SIG-M5 treated with dmso at 0.1 percent for 504 hours (cell line): ENCODE measurements around the gene DENND11.

Experiments used
- DNase-seq: peaks from one replicate; lab custom pipeline; 2025; ENCODE audit not compliant: unreplicated experiment; lab: John Stamatoyannopoulos, UW

DENND11 gene

GRCh38 chr7:141686074-141686473 lies 15.9 kb downstream of the DENND11 start:
- no peak for DNase-seq

GRCh38 chr7:141685285-141686023 lies 16.5 kb downstream of the DENND11 start:
- DNase-seq: no peak

GRCh38 chr7:141679014-141679413 lies 23.0 kb downstream of the DENND11 start:
- DNase-seq: no peak

GRCh38 chr7:141676618-141677017 lies 25.3 kb downstream of the DENND11 start:
- DNase-seq: no peak

GRCh38 chr7:141675436-141676215 lies 26.3 kb downstream of the DENND11 start:
- peak; percentile 23 for DNase-seq

GRCh38 chr7:141674702-141675101 lies 27.3 kb downstream of the DENND11 start:
- no peak for DNase-seq

- DNase-seq: no peak
These were observed 27.7 kb downstream of the DENND11 start for GRCh38 chr7:141674171-141674671.

- DNase-seq: no peak
These were observed 28.6 kb downstream of the DENND11 start for GRCh38 chr7:141673346-141673745.

- DNase-seq: peak; percentile 86
These were observed 30.1 kb downstream of the DENND11 start for GRCh38 chr7:141671705-141672496.

- DNase-seq: no peak
These were observed 33.1 kb downstream of the DENND11 start for GRCh38 chr7:141668853-141669252.

GRCh38 chr7:141666071-141666470 lies 35.9 kb downstream of the DENND11 start:
- DNase-seq: no peak

- DNase-seq: no peak
These were observed 36.5 kb downstream of the DENND11 start for GRCh38 chr7:141665208-141666035.

- no peak for DNase-seq
These were observed 37.5 kb downstream of the DENND11 start for GRCh38 chr7:141664450-141664849.

GRCh38 chr7:141663081-141663849 lies 38.7 kb downstream of the DENND11 start:
- DNase-seq: peak; percentile 62

GRCh38 chr7:141660259-141660658 lies 41.7 kb downstream of the DENND11 start:
- DNase-seq: peak; percentile 80

- DNase-seq: no peak
These were observed 42.5 kb downstream of the DENND11 start for GRCh38 chr7:141659501-141659900.

- DNase-seq: peak; percentile 76
These were observed 47.4 kb downstream of the DENND11 start for GRCh38 chr7:141654551-141654950.

- DNase-seq: no peak
These were observed 49.3 kb downstream of the DENND11 start for GRCh38 chr7:141652691-141653090.
